ENCODE data around the gene CPB1.

CPB1 gene

GRCh38 chr3:148881286-148881685, 53.7 kb downstream of the CPB1 start:
- no peak for TF ChIP-seq CTCF (IDR thresholded peaks at IDR 0.05; ENCODE audit: low read depth, low read length)
- no peak for DNase-seq (ENCODE audit: extremely low read depth, low read depth)

- no peak for TF ChIP-seq CTCF (IDR thresholded peaks at IDR 0.05; ENCODE audit: low read depth, low read length)
- DNase-seq (ENCODE audit: extremely low read depth, low read depth): no peak
These were observed 54.7 kb downstream of the CPB1 start for GRCh38 chr3:148882288-148882687.

GRCh38 chr3:148883163-148883562, 55.6 kb downstream of the CPB1 start:
- TF ChIP-seq CTCF (IDR thresholded peaks at IDR 0.05; ENCODE audit: low read depth, low read length): no peak
- no peak for DNase-seq (ENCODE audit: extremely low read depth, low read depth)

DNA sequence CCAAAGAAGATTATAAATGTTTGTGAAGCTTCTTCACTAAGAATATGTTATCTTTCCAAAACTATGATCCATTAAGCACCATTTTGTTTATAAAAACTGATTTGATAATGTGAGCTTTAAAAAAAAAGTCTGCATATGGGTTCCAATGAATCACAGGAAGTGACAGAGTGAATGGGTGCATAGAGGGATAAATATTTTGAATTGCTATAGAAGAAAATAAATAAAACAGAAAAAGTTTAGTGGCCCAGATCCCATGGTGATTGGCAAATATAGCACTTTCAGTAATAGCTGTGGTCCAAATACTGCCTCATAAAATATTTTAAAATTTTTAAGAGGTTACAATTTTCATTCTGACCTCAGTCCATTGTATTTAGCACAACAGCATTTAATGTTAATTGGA, 56.6 kb downstream of the CPB1 start:
- no peak for TF ChIP-seq CTCF (IDR thresholded peaks at IDR 0.05; ENCODE audit: low read depth, low read length)
- DNase-seq (ENCODE audit: extremely low read depth, low read depth): no peak

GRCh38 chr3:148889828-148890227, 62.2 kb downstream of the CPB1 start:
- TF ChIP-seq CTCF (IDR thresholded peaks at IDR 0.05; ENCODE audit: low read depth, low read length): no peak
- DNase-seq (ENCODE audit: extremely low read depth, low read depth): no peak

DNA sequence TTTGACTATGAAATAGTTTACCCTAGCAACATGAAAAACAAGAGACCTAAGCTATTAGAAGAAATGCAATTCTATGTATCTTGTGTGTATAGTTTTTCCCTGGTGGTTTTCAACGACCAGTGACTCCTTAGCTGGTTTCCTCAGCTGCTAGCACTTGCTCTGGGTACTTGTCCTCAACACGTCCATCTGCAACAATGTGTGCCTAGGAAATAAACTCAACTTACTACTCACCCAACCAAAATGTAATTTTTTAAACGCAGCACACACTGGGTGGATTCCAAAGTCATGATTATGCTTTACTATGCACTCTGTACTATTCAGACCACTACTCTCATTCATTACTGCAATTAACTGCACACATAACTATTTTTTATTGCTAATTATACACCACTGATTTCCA, 68.5 kb downstream of the CPB1 start:
- DNase-seq (ENCODE audit: extremely low read depth, low read depth): no peak
- no peak for TF ChIP-seq CTCF (IDR thresholded peaks at IDR 0.05; ENCODE audit: low read depth, low read length)

DNA sequence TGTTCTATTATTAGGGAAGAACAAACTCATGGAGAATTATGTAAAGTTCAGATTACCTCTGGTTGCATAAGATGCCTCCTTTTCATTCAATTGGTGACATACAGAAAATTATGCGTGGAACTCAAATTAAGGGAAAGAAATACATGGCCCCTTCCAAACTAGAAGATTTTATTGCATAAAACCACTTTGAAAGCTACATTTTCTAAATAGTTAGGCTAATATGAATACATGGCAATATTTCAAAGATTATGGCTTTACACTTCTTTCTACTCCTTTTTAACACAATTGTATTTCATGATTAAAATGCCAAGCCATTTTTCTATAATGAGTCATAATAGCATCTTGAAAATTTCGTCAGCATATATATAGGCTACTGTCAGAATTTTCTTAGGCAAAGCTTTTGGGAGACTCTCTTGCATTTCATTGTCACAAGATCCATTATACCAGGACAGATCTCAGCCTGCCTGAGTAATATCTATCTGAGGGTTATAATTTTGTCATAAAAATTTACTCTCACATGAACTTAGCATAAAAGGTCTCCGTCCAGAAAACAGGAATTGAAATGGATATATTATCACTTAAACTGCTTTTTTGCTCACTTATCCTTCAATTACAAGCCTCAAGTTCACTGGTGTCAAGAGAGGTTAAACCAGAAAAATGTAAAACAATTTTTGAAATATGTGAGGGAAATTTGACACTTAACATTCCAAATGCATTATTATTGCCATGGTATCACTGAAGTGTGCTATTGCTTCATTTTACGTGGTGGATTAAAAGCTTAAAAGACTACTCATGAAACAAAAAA, 74.6 kb downstream of the CPB1 start:
- no peak for TF ChIP-seq CTCF (IDR thresholded peaks at IDR 0.05; ENCODE audit: low read depth, low read length)
- no peak for DNase-seq (ENCODE audit: extremely low read depth, low read depth)
